NCI-H526 treated with DMSO at 0.1 percent for 48 hours (cell line): ENCODE data around the gene DNAH1.

Experiments
- DNase-seq: peaks from one replicate; lab custom pipeline; 2025; lab: John Stamatoyannopoulos, UW

The DNAH1 gene

GRCh38 chr3:52388348-52388821 is 72.3 kb downstream of the DNAH1 start:
- DNase-seq = no peak

- DNase-seq = no peak
These were observed 72.8 kb downstream of the DNAH1 start for GRCh38 chr3:52388933-52389332.

GRCh38 chr3:52391096-52391495 is 75.0 kb downstream of the DNAH1 start:
- DNase-seq = no peak

GRCh38 chr3:52392216-52392930 is 76.3 kb downstream of the DNAH1 start:
- DNase-seq = no peak

- DNase-seq = no peak
These were observed 77.2 kb downstream of the DNAH1 start for GRCh38 chr3:52393131-52393807.

- DNase-seq = no peak
These were observed 78.0 kb downstream of the DNAH1 start for GRCh38 chr3:52393959-52394670.

- DNase-seq = no peak
These were observed 78.8 kb downstream of the DNAH1 start for GRCh38 chr3:52394751-52395502.

- no peak for DNase-seq
These were observed 79.4 kb downstream of the DNAH1 start for GRCh38 chr3:52395503-52395865.

- DNase-seq = no peak
These were observed 80.1 kb downstream of the DNAH1 start for GRCh38 chr3:52396011-52396906.

- DNase-seq = no peak
These were observed 80.9 kb downstream of the DNAH1 start for GRCh38 chr3:52396907-52397591.

- DNase-seq = no peak
These were observed 81.7 kb downstream of the DNAH1 start for GRCh38 chr3:52397676-52398399.

GRCh38 chr3:52398670-52399081 is 82.6 kb downstream of the DNAH1 start:
- no peak for DNase-seq

- DNase-seq = no peak
These were observed 83.0 kb downstream of the DNAH1 start for GRCh38 chr3:52399131-52399530.

- no peak for DNase-seq
These were observed 83.5 kb downstream of the DNAH1 start for GRCh38 chr3:52399593-52399992.

- DNase-seq = no peak
These were observed 84.2 kb downstream of the DNAH1 start for GRCh38 chr3:52400275-52400793.

GRCh38 chr3:52401021-52401420 is 84.9 kb downstream of the DNAH1 start:
- no peak for DNase-seq

- DNase-seq = no peak
These were observed 85.4 kb downstream of the DNAH1 start for GRCh38 chr3:52401551-52401950.

- DNase-seq = no peak
These were observed 86.0 kb downstream of the DNAH1 start for GRCh38 chr3:52402101-52402521.

- DNase-seq = no peak
These were observed 86.7 kb downstream of the DNAH1 start for GRCh38 chr3:52402706-52403270.
